Lower leg skin (tissue), 4 donors: ENCODE results near the gene DCLK2. TPM values are rescaled to one million over a fixed set of nuclear protein-coding genes. Genes with fewer than 3 reads are reported as not detected.

Source experiments
- DNase-seq, 2 donors: peaks; one replicate each; pipeline ENCODE4 v3.0.0-alpha.2; 2019; ENCODE audit warnings: low spot score in 2 of 2
- H3K4me3 ChIP-seq: fragments of 200-600 bp; sonication (generic); 2 replicates; pipeline ENCODE4 v1.5.1; 2017; ENCODE audit warnings: mild to moderate bottlenecking, low read depth; ENCODE audit not compliant: poor library complexity, severe bottlenecking
- POLR2A ChIP-seq, 2 donors: fragments of 450-650 bp; IDR thresholded peaks; one replicate each; pipeline ENCODE4 v1.6.1; 2016 to 2017; ENCODE audit warnings: antibody characterized with exemption in 2 of 2, mild to moderate bottlenecking in 1 of 2, moderate library complexity in 1 of 2
- WGBS, 2 donors: methylation state at CpG; one replicate each; pipeline ENCODE4 v1.1.5; 2018; 5-methylcytosine and 5-hydroxymethylcytosine counted together
- intact Hi-C: fragments of 100-400 bp; cut with DNase I; formaldehyde crosslinking; loops from one replicate; pipeline ENCODE4 v1.15.0; 2023; ENCODE audit warnings: low total_unique reads
- total RNA-seq, 4 donors: library from RNA; depleted of rRNA; stranded (reverse); fragments of >200 nt; gene quantifications; one replicate each; pipeline ENCODE4 v1.1.0, GENCODE V29; 2016
- TF ChIP-seq, protein P1 (sequence below), 3 donors: fragments of 450-650 bp; IDR thresholded peaks; one replicate each; pipeline ENCODE4 v1.5.1; 2016; ENCODE audit warnings: antibody characterized with exemption in 3 of 3, mild to moderate bottlenecking in 3 of 3, moderate library complexity in 2 of 3

Gene DCLK2
- total RNA-seq, 4 donors from 2014 or later: 0.59 to 2.3 (median 1.5) TPM

DNA sequence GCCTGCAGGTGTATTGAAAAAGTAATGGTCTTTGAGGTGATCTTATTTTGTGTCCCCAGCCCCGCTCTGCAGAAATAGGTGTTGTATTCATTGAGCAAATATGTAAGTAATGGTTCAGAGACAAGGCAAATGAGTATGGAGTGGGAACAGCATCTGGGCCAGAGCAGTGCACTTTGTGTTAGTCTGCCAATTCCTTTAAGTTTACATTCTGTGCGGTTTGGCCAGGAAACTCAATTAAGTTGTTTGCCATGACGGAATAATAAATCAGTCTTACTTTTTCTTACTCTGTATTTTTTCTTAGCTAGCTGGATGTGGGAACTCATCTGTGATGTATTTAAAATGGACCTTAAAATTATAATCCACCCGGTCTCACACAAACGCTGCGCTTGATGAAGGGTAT is 12.6 kb downstream of the DCLK2 start:
- no peak overlapping the region for H3K4me3 ChIP-seq
- intact Hi-C loops: no loop called here
- DNase-seq: no peak
- TF ChIP-seq POLR2A (IDR thresholded peaks at IDR 0.05): no peak
- TF ChIP-seq, protein P1, sequence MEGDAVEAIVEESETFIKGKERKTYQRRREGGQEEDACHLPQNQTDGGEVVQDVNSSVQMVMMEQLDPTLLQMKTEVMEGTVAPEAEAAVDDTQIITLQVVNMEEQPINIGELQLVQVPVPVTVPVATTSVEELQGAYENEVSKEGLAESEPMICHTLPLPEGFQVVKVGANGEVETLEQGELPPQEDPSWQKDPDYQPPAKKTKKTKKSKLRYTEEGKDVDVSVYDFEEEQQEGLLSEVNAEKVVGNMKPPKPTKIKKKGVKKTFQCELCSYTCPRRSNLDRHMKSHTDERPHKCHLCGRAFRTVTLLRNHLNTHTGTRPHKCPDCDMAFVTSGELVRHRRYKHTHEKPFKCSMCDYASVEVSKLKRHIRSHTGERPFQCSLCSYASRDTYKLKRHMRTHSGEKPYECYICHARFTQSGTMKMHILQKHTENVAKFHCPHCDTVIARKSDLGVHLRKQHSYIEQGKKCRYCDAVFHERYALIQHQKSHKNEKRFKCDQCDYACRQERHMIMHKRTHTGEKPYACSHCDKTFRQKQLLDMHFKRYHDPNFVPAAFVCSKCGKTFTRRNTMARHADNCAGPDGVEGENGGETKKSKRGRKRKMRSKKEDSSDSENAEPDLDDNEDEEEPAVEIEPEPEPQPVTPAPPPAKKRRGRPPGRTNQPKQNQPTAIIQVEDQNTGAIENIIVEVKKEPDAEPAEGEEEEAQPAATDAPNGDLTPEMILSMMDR (IDR thresholded peaks at IDR 0.05): no peak
- 86 to 88% methylated on average over 6 of the region's 6 CpGs for WGBS, 2 donors

DNA sequence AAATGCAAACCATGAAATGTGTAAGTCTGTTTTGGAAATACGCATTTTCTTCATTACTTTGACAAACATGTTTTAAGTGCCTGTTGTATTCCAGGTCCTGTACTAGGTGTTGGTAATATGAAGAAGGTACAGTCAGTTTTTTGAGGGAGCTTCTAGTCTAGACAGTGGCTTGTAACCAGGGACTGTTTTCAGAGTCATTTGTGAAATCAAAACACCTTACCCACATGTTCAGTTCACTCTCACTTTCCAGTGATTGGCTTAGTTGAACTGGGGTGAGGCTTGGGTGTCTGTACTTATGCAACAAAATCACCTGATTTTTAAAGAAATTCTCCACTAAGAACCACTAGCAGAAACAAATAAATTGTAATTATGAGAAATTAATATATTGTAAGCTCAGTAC is 16.4 kb downstream of the DCLK2 start:
- TF ChIP-seq POLR2A (IDR thresholded peaks at IDR 0.05): no peak
- TF ChIP-seq, protein P1 (IDR thresholded peaks at IDR 0.05): no peak
- 96 to 97% methylated on average over 1 of the region's 1 CpG for WGBS, 2 donors
- intact Hi-C loops: no loop called here
- no peak overlapping the region for H3K4me3 ChIP-seq
- no peak for DNase-seq

DNA sequence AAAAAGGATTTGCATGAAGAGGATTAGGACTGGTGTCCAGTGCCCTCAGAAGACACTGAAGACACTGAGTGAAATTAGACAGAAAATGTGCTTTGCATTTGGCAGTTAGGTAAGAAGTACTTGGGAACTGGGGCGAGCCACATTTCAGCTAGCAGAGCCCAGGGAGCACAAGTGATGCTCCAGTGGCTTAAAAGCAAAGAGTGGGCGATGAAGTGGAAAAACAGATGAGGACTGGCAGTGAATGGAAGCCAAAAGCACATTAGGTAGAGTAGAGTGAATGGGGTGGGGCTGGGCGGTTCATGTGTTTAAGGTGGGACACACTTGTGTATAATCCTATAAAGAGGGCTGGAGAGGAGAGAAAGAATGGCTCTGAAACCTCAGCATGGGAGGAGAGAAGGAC is 18.4 kb downstream of the DCLK2 start:
- 88 to 96% methylated on average over 3 of the region's 3 CpGs for WGBS, 2 donors
- DNase-seq: no peak
- intact Hi-C loops: no loop called here
- no peak overlapping the region for H3K4me3 ChIP-seq
- TF ChIP-seq, protein P1 (IDR thresholded peaks at IDR 0.05): no peak
- TF ChIP-seq POLR2A (IDR thresholded peaks at IDR 0.05): no peak

- DNase-seq: no peak
- WGBS, 2 donors: 86% methylated on average over 4 of the region's 4 CpGs
- intact Hi-C loops: no loop called here
- no peak overlapping the region for H3K4me3 ChIP-seq
- TF ChIP-seq POLR2A (IDR thresholded peaks at IDR 0.05): no peak
- TF ChIP-seq, protein P1 (IDR thresholded peaks at IDR 0.05): no peak
These were observed 20.0 kb downstream of the DCLK2 start for GRCh38 chr4:150098214-150098613.

GRCh38 chr4:150104404-150105027 is 26.3 kb downstream of the DCLK2 start:
- no peak for DNase-seq
- TF ChIP-seq POLR2A (IDR thresholded peaks at IDR 0.05): no peak
- TF ChIP-seq, protein P1 (IDR thresholded peaks at IDR 0.05): no peak
- H3K4me3 ChIP-seq: no peak overlapping the region
- WGBS, 2 donors: 89 to 94% methylated on average over 2 of the region's 2 CpGs
- intact Hi-C loops: no loop called here

DNA sequence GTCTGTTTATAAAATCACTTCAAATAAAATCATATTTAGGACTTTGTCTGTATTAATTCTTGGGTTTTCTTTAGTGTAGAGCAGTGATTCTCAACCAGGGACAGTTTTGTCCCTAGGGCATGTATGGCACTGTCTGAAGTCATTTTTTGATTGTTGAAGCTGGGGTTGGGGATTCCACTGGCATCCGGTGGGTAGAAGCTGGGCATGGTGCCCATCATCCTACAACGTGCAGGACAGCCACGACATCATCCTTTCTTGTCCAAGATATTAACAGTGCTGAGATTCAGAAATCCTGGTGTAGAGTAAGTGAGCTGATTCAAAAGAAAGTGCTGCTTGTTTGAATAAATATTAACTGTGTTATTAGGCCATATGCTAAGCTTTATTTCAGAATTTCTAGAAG is 28.6 kb downstream of the DCLK2 start:
- no peak for DNase-seq
- TF ChIP-seq, protein P1 (IDR thresholded peaks at IDR 0.05): no peak
- no peak for TF ChIP-seq POLR2A (IDR thresholded peaks at IDR 0.05)
- no peak overlapping the region for H3K4me3 ChIP-seq
- WGBS, 2 donors: 17 to 30% methylated on average over 3 of the region's 3 CpGs
- intact Hi-C loops: no loop called here
